ENCODE results near the gene TNRC6B.
"Not testable (repeated sequence)": the region's sequence is repeated elsewhere in the genome, so short reads cannot be mapped to it uniquely, and the experiment has no call there.

Gene TNRC6B

DNA sequence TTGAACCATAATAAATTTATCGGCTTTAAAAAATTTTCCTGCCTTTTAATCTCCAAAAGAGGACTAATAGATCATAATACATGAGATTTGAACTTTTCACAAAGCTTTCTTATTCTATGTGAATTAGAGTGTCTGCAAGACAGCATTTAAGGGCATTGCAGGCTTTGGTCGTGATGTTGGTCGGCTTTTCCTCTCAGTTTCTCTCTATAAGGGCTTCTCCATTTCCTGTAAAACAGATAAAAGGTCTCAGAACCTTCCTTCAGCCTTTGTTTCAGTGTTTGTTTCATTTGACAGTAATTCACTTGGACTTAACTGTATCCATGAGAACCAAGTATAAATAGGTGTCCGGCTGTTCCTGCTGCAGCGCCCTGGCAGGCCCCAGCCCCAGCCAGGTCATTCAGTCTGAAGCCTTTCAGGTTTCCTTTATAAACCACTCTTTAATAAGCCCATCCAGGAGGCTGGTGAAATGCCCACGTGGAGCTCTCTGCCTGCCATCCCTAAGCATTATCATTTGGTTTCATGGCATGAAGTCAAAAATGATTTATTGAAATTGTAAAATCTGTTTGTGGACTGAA, 131.4 kb downstream of the TNRC6B start:
- no peak for DNase-seq (ENCODE audit: extremely low spot score)
- ChIA-PET POLR2A (interaction anchor here (0.9 kb wide), 1 partner anchor 10 kb away, joined by 5 read pairs; no protein-coding TSS in a partner anchor), CTCF (no interaction called here)
- TF ChIP-seq L3MBTL2 (conservative IDR thresholded peaks at IDR 0.05) = no peak
- TF ChIP-seq ELF4 (IDR thresholded peaks at IDR 0.05) = no peak
- no peak for TF ChIP-seq TARDBP (IDR thresholded peaks at IDR 0.05)
- TF ChIP-seq LEF1 (IDR thresholded peaks at IDR 0.05; ENCODE audit: borderline replicate concordance) = no peak
- TF ChIP-seq ZNF384 (IDR thresholded peaks at IDR 0.05) = no peak
- TF ChIP-seq SUZ12 (IDR thresholded peaks at IDR 0.05) = no peak
- TF ChIP-seq BHLHE40 (IDR thresholded peaks at IDR 0.05; ENCODE audit: borderline replicate concordance) = no peak
- no peak for TF ChIP-seq FOXA1 (IDR thresholded peaks at IDR 0.05)
- no peak for TF ChIP-seq FOXM1 (IDR thresholded peaks at IDR 0.05; ENCODE audit: borderline replicate concordance)
- TF ChIP-seq ARNT (IDR thresholded peaks at IDR 0.05) = no peak
- TF ChIP-seq, protein P1, sequence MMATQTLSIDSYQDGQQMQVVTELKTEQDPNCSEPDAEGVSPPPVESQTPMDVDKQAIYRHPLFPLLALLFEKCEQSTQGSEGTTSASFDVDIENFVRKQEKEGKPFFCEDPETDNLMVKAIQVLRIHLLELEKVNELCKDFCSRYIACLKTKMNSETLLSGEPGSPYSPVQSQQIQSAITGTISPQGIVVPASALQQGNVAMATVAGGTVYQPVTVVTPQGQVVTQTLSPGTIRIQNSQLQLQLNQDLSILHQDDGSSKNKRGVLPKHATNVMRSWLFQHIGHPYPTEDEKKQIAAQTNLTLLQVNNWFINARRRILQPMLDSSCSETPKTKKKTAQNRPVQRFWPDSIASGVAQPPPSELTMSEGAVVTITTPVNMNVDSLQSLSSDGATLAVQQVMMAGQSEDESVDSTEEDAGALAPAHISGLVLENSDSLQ (IDR thresholded peaks at IDR 0.05) = no peak

DNA sequence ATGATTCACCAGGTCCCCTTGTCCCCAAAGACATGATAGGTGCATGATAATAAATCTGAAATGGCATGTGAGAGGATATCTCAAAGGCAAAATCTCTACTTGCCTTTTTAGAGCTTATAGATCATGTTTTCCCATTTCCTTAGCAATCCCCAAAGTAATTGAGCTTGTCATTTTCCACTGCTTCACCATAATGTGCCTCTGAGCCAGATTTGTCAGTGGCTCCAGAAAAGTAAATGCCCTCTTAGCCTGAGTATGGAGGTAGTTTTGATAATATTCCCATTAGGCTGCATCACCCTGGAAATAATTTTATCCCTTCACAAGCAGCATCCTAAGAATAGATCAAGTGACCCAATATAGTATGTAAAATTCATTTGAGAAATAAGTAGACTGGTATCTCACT, 131.9 kb downstream of the TNRC6B start:
- POLR2A ChIA-PET = interaction anchor here (0.9 kb wide), 1 partner anchor 10 kb away, joined by 5 read pairs; no protein-coding TSS in a partner anchor

DNA sequence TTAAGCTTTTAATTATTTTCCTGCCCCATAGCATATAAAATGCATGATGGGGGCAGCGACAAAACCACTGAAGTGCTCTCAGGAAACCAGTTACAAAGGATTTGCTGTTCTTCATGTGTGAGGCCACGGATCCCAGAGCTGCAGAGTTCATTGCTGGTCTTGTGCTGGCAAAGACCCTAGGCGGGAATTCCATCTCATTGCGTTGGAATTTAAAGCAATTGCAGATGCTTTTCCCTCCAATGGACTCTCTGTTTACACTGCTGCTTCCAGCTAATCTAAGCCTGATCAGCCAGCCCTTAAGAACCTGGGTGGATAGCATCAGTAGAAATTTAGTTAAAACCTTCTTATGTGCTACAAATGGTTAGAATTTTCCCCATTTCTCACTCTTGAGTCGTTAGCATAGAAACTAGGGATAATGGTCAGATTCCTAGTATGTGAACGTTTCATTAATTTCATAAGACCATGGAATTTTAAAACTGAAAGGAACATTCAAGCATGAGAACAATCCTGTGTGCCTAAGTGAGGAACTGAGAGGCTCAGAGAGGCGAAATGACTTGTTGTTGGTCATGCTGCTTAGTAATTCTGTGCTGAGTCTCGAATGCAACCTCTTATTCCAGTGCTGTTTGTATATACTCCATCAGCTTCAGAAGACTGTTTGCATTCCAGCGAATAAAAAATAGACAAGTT, 132.5 kb downstream of the TNRC6B start:
- POLR2A ChIA-PET = interaction anchor here (0.9 kb wide), 1 partner anchor 11 kb away, joined by 5 read pairs; no protein-coding TSS in a partner anchor
- no peak for DNase-seq (ENCODE audit: extremely low spot score)
- CTCF ChIA-PET = no interaction called here
- TF ChIP-seq TARDBP (IDR thresholded peaks at IDR 0.05) (no peak), FOXM1 (IDR thresholded peaks at IDR 0.05; ENCODE audit: borderline replicate concordance) (no peak), ARNT (IDR thresholded peaks at IDR 0.05) (no peak), ZNF384 (IDR thresholded peaks at IDR 0.05) (no peak), FOXK2 (IDR thresholded peaks at IDR 0.05) (no peak), FOXA1 (IDR thresholded peaks at IDR 0.05) (no peak), NFRKB (IDR thresholded peaks at IDR 0.05) (no peak), BHLHE40 (IDR thresholded peaks at IDR 0.05; ENCODE audit: borderline replicate concordance) (no peak), L3MBTL2 (conservative IDR thresholded peaks at IDR 0.05) (no peak), ELF4 (IDR thresholded peaks at IDR 0.05) (no peak), SP1 (IDR thresholded peaks at IDR 0.05) (no peak), CTBP1 (IDR thresholded peaks at IDR 0.05; ENCODE audit: borderline replicate concordance) (no peak), SUZ12 (IDR thresholded peaks at IDR 0.05) (no peak)

More for the DNA sequence above, 131.9 kb downstream of the TNRC6B start:
- DNase-seq (ENCODE audit: extremely low spot score) = no peak
- no peak for TF ChIP-seq TARDBP (IDR thresholded peaks at IDR 0.05)
- TF ChIP-seq, protein P1 (IDR thresholded peaks at IDR 0.05) = no peak
- TF ChIP-seq FOXA1 (IDR thresholded peaks at IDR 0.05) = no peak
- no peak for TF ChIP-seq ELF4 (IDR thresholded peaks at IDR 0.05)
- TF ChIP-seq LEF1 (IDR thresholded peaks at IDR 0.05; ENCODE audit: borderline replicate concordance) = no peak
- TF ChIP-seq ZNF384 (IDR thresholded peaks at IDR 0.05) = no peak
- no peak for TF ChIP-seq SP1 (IDR thresholded peaks at IDR 0.05)
- TF ChIP-seq BHLHE40 (IDR thresholded peaks at IDR 0.05; ENCODE audit: borderline replicate concordance) = no peak
- no peak for TF ChIP-seq NFRKB (IDR thresholded peaks at IDR 0.05)
- TF ChIP-seq CTBP1 (IDR thresholded peaks at IDR 0.05; ENCODE audit: borderline replicate concordance) = no peak
- no peak for TF ChIP-seq HDGF (IDR thresholded peaks at IDR 0.05; ENCODE audit: borderline replicate concordance)
- TF ChIP-seq L3MBTL2 (conservative IDR thresholded peaks at IDR 0.05) = no peak
- no peak for TF ChIP-seq ARNT (IDR thresholded peaks at IDR 0.05)
- TF ChIP-seq FOXM1 (IDR thresholded peaks at IDR 0.05; ENCODE audit: borderline replicate concordance) = no peak
- TF ChIP-seq FOXK2 (IDR thresholded peaks at IDR 0.05) = no peak
- no peak for TF ChIP-seq SUZ12 (IDR thresholded peaks at IDR 0.05)
- CTCF ChIA-PET = no interaction called here

DNA sequence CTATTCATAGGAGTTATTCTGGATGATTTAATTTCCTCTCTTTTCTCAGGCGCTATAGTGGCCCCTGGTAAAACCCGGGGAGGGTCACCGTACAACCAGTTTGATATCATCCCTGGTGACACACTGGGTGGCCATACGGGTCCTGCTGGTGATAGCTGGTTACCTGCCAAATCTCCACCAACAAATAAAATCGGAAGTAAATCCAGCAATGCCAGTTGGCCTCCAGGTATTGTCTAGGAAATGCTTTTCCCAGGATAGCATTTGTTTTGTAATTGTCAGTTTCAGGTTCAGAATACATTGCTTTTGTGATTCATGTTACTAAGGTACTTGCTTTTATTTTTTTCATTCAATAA, 133.0 kb downstream of the TNRC6B start:
- ChIA-PET CTCF (no interaction called here), POLR2A (no interaction called here)
- TF ChIP-seq, protein P1 (IDR thresholded peaks at IDR 0.05) = no peak
- no peak for TF ChIP-seq BHLHE40 (IDR thresholded peaks at IDR 0.05; ENCODE audit: borderline replicate concordance)
- TF ChIP-seq FOXM1 (IDR thresholded peaks at IDR 0.05; ENCODE audit: borderline replicate concordance) = no peak
- TF ChIP-seq L3MBTL2 (conservative IDR thresholded peaks at IDR 0.05) = no peak
- TF ChIP-seq LEF1 (IDR thresholded peaks at IDR 0.05; ENCODE audit: borderline replicate concordance) = no peak
- no peak for TF ChIP-seq CTBP1 (IDR thresholded peaks at IDR 0.05; ENCODE audit: borderline replicate concordance)
- no peak for TF ChIP-seq SP1 (IDR thresholded peaks at IDR 0.05)
- DNase-seq (ENCODE audit: extremely low spot score) = no peak

DNA sequence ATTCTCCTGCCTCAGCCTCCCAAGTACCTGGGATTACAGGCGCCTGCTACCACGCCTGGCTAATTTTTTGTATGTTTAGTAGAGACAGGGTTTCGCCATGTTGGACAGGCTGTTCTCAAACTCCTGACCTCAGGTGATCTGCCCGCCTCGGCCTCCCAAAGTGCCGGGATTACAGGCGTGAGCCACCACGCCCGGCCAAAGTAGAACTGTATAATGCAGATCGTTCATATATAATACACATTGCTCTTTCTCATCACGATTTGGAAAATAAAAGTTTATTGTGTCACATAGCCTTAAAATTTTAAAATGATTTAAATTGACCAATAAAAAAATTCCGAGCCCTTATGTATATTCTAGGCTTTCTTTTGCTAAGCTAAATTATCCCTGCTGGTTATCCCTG, 133.9 kb downstream of the TNRC6B start:
- CTCF ChIA-PET; POLR2A ChIA-PET; DNase-seq (ENCODE audit: extremely low spot score): not testable (repeated sequence)

DNA sequence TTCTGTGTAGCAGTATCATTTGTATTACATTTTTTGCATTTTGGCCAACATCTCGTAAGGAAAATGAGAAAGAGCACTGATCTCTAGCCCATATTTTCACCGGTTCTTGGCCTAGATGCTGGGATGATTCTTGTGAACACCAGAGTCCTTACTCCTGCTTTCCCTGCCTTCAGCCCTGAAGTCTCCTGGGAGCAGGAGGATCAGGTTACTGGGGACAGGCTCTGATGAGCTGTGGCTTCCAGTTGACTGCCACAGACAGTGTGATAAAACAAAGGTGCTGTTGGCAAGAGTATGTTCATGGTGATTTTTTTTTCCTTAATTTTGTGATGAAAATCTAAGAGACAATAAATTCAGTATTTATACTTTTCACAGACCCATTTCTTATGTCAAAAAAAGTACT, 134.3 kb downstream of the TNRC6B start:
- CTCF ChIA-PET = no interaction called here
- no peak for TF ChIP-seq TARDBP (IDR thresholded peaks at IDR 0.05)
- DNase-seq (ENCODE audit: extremely low spot score) = peak; percentile 42
- POLR2A ChIA-PET = no interaction called here

Data from HEK293T (cell line).